IMR-90 (cell line): ENCODE data around the gene PVALEF. TPM values are rescaled to one million over a fixed set of nuclear protein-coding genes. Genes with fewer than 3 reads are reported as not detected.

Source experiments
- ATAC-seq: fragments of 200-7000 bp; cut with Tn5 transposase; 2 replicates; pipeline ENCODE4 v1.9.1; 2020; ENCODE audit warnings: low read depth, mild to moderate bottlenecking, moderate library complexity
- BruUV-seq: library from RNA; stranded (reverse); fragments of 400-500 nt; replicated peaks from 2 replicates; lab custom pipeline; 2021; lab: Mats Ljungman, UMichigan
- CTCF ChIA-PET: fragments of 300-600 bp; formaldehyde crosslinking; extraction: SDS; loops from one replicate; lab custom pipeline; 2021; ENCODE audit warnings: antibody characterized with exemption; lab: Yijun Ruan, JAX
- POLR2A ChIA-PET: fragments of 300-600 bp; sonication (Branson Sonifier 250); formaldehyde crosslinking; loops from one replicate; lab custom pipeline; 2022; ENCODE audit warnings: antibody characterized with exemption; ENCODE audit not compliant: unreplicated experiment; lab: Charles Lee
- DNase-seq: peaks from one replicate; pipeline ENCODE4 v3.0.0; 2013
- H2AFZ ChIP-seq: replicated peaks from 2 replicates; pipeline ENCODE3; 2013; ENCODE audit warnings: low read length, mild to moderate bottlenecking; ENCODE audit not compliant: poor library complexity
- H2AK5ac ChIP-seq: 2 replicates; pipeline ENCODE4 v1.6.1; 2013; ENCODE audit warnings: low read depth, low read length, inconsistent platforms
- H2AK9ac ChIP-seq: replicated peaks from 2 replicates; pipeline ENCODE3; 2013; ENCODE audit warnings: mild to moderate bottlenecking, low read depth, low read length, moderate library complexity; ENCODE audit not compliant: poor library complexity
- H2BK120ac ChIP-seq: 2 replicates; pipeline ENCODE4 v1.6.1; 2013; ENCODE audit warnings: low read depth, low read length, inconsistent platforms
- H2BK15ac ChIP-seq: 3 replicates; pipeline ENCODE4 v1.6.1; 2013; ENCODE audit warnings: low read depth, low read length, inconsistent platforms
- H2BK20ac ChIP-seq: 2 replicates; pipeline ENCODE4 v1.6.1; 2013; ENCODE audit warnings: low read depth, mild to moderate bottlenecking, inconsistent platforms, low read length, moderate library complexity
- H2BK5ac ChIP-seq: 2 replicates; pipeline ENCODE4 v1.6.1; 2013; ENCODE audit warnings: mild to moderate bottlenecking, low read depth, low read length, inconsistent platforms; ENCODE audit not compliant: poor library complexity, severe bottlenecking
- H3K14ac ChIP-seq: replicated peaks from 2 replicates; pipeline ENCODE4 v1.6.1; 2013; ENCODE audit warnings: low read depth, low read length, inconsistent platforms
- H3K18ac ChIP-seq: 2 replicates; pipeline ENCODE4 v1.6.1; 2013; ENCODE audit warnings: low read depth, low read length, control low read depth
- H3K23ac ChIP-seq: 2 replicates; pipeline ENCODE4 v1.6.1; 2013; ENCODE audit warnings: low read depth, low read length, inconsistent platforms
- H3K27ac ChIP-seq: 2 replicates; pipeline ENCODE4 v1.5.1; 2013; ENCODE audit warnings: mild to moderate bottlenecking, control low read depth, low read length; ENCODE audit not compliant: insufficient read depth
- H3K27me3 ChIP-seq: 2 replicates; pipeline ENCODE4 v1.6.1; 2013; ENCODE audit warnings: low read length; ENCODE audit not compliant: control insufficient read depth, insufficient read depth
- H3K36me3 ChIP-seq: 2 replicates; pipeline ENCODE4 v1.6.1; 2013; ENCODE audit warnings: low read length, mixed read lengths; ENCODE audit not compliant: control insufficient read depth, insufficient read depth
- H3K4ac ChIP-seq: 2 replicates; pipeline ENCODE4 v1.6.1; 2013; ENCODE audit warnings: low read depth, low read length, inconsistent platforms
- H3K4me1 ChIP-seq: 2 replicates; pipeline ENCODE4 v1.6.1; 2013; ENCODE audit warnings: low read length, mixed read lengths; ENCODE audit not compliant: control insufficient read depth, insufficient read depth
- H3K4me2 ChIP-seq: 2 replicates; pipeline ENCODE4 v1.6.1; 2013; ENCODE audit warnings: low read depth, mild to moderate bottlenecking, control low read depth, low read length, moderate library complexity
- H3K4me3 ChIP-seq: 2 replicates; pipeline ENCODE4 v1.5.1; 2013; ENCODE audit warnings: low read depth, mild to moderate bottlenecking, control low read depth, low read length, moderate library complexity; ENCODE audit not compliant: insufficient read depth
- H3K56ac ChIP-seq: 2 replicates; pipeline ENCODE4 v1.6.1; 2013; ENCODE audit warnings: low read length, inconsistent platforms; ENCODE audit not compliant: insufficient read depth; ENCODE audit errors: extremely low read depth
- H3K79me1 ChIP-seq, 2 experiments: 2 replicates each; pipeline ENCODE4 v1.6.1; 2013; ENCODE audit warnings: low read length in 2 of 2, inconsistent platforms in 1 of 2, low read depth in 1 of 2
- H3K9ac ChIP-seq: 2 replicates; pipeline ENCODE4 v1.6.1; 2013; ENCODE audit warnings: low read depth, low read length, control low read depth
- H3K9me1 ChIP-seq: 2 replicates; pipeline ENCODE4 v1.6.1; 2013; ENCODE audit warnings: low read length, inconsistent platforms; ENCODE audit not compliant: insufficient read depth
- H3K9me3 ChIP-seq: 2 replicates; pipeline ENCODE4 v1.6.1; 2013; ENCODE audit warnings: low read length; ENCODE audit not compliant: control insufficient read depth, insufficient read depth
- H4K20me1 ChIP-seq: 2 replicates; pipeline ENCODE4 v1.6.1; 2013; ENCODE audit warnings: low read length, inconsistent platforms; ENCODE audit not compliant: insufficient read depth
- H4K5ac ChIP-seq: 2 replicates; pipeline ENCODE4 v1.6.1; 2013; ENCODE audit warnings: mild to moderate bottlenecking, low read depth, low read length, control low read depth
- H4K8ac ChIP-seq, 2 experiments: 2 replicates each; pipeline ENCODE4 v1.6.1; 2013; ENCODE audit warnings: low read depth in 2 of 2, low read length in 2 of 2, control low read depth in 1 of 2, inconsistent platforms in 1 of 2
- H4K91ac ChIP-seq: 2 replicates; pipeline ENCODE4 v1.6.1; 2013; ENCODE audit warnings: low read depth, low read length, inconsistent platforms; ENCODE audit not compliant: insufficient read depth
- BHLHE40 ChIP-seq: fragments of 150-350 bp; IDR thresholded peaks from 2 replicates; pipeline ENCODE4 v1.6.1; 2016; ENCODE audit warnings: mild to moderate bottlenecking, low read depth, low read length
- CEBPB ChIP-seq: IDR thresholded peaks from 2 replicates; pipeline ENCODE4 v1.6.1; 2012; ENCODE audit warnings: low read depth, low read length, improper control_type of control experiment
- CHD1 ChIP-seq: IDR thresholded peaks from 2 replicates; pipeline ENCODE4 v1.6.1; 2012; ENCODE audit warnings: low read depth, low read length, improper control_type of control experiment
- ELK1 ChIP-seq: fragments of 150-350 bp; IDR thresholded peaks from 2 replicates; pipeline ENCODE4 v1.6.1; 2016; ENCODE audit warnings: low read depth, mild to moderate bottlenecking, low read length, moderate library complexity, borderline replicate concordance
- FOS ChIP-seq: fragments of 150-350 bp; IDR thresholded peaks from 2 replicates; pipeline ENCODE4 v1.6.1; 2016; ENCODE audit warnings: low read depth, low read length
- MAFK ChIP-seq: IDR thresholded peaks from 2 replicates; pipeline ENCODE4 v1.6.1; 2012; ENCODE audit warnings: low read depth, low read length, improper control_type of control experiment
- MAZ ChIP-seq: IDR thresholded peaks from 2 replicates; pipeline ENCODE4 v1.6.1; 2012; ENCODE audit warnings: low read depth, mild to moderate bottlenecking, low read length, improper control_type of control experiment, moderate library complexity, borderline replicate concordance
- MXI1 ChIP-seq: IDR thresholded peaks from 2 replicates; pipeline ENCODE4 v1.6.1; 2012; ENCODE audit warnings: low read depth, mild to moderate bottlenecking, low read length, moderate library complexity, borderline replicate concordance
- NFE2L2 ChIP-seq: fragments of 150-350 bp; IDR thresholded peaks from 2 replicates; pipeline ENCODE4 v1.6.1; 2016; ENCODE audit warnings: low read depth, mild to moderate bottlenecking, low read length
- POLR2A ChIP-seq: IDR thresholded peaks from 2 replicates; pipeline ENCODE4 v1.6.1; 2012; ENCODE audit warnings: mild to moderate bottlenecking, low read depth, low read length
- RAD21 ChIP-seq: IDR thresholded peaks from 2 replicates; pipeline ENCODE4 v1.6.1; 2012; ENCODE audit warnings: low read length, improper control_type of control experiment
- RFX5 ChIP-seq: IDR thresholded peaks from 2 replicates; pipeline ENCODE4 v1.8.0; 2012; ENCODE audit warnings: low read depth, mild to moderate bottlenecking, low read length, moderate library complexity
- SMC3 ChIP-seq: fragments of 150-350 bp; IDR thresholded peaks from 2 replicates; pipeline ENCODE4 v1.6.1; 2016; ENCODE audit warnings: low read depth, mild to moderate bottlenecking, antibody characterized with exemption, low read length, moderate library complexity
- WGBS, 2 experiments: methylation state at CpG; one replicate each; pipeline versions ENCODE4 v1.1.5 to v1.1.7; 2013; ENCODE audit warnings: missing lambda C conversion rate in 2 of 2; ENCODE audit not compliant: insufficient read length in 1 of 2; ENCODE audit errors: extremely low coverage in 2 of 2; 5-methylcytosine and 5-hydroxymethylcytosine counted together
- dilution Hi-C: fragments of 300-500 bp; cut with HindIII; formaldehyde crosslinking; loops from one replicate; pipeline ENCODE4 v1.14.3; 2018; ENCODE audit warnings: low sequenced_read_pairs; ENCODE audit not compliant: unreplicated experiment
- in situ Hi-C: fragments of 300-500 bp; cut with MboI; formaldehyde crosslinking; loops from 3 replicates; pipeline ENCODE4 v1.14.3; 2019; ENCODE audit warnings: low sequenced_read_pairs, inconsistent platforms, mixed read lengths
- intact Hi-C: fragments of 100-400 bp; cut with micrococcal nuclease; formaldehyde crosslinking; loops from 2 replicates; pipeline ENCODE4 v1.10.0; 2022
- polyA plus RNA-seq, 3 experiments: library from polyadenylated mRNA; depleted of rRNA; stranded (reverse); fragments of >200 nt; gene quantifications; 2 replicates each; pipeline ENCODE4 v1.2.3, GENCODE V29; 2012; ENCODE audit warnings: low replicate concordance in 1 of 3
- total RNA-seq: library from RNA; depleted of rRNA; stranded (reverse); fragments of >200 nt; gene quantifications from 2 replicates; pipeline ENCODE4 v1.2.3, GENCODE V29; 2012
- TF ChIP-seq, protein P1 (sequence below): conservative IDR thresholded peaks from 2 replicates; pipeline ENCODE4 v1.5.1; 2012; ENCODE audit warnings: mild to moderate bottlenecking, low read depth, low read length, improper control_type of control experiment

PVALEF gene
- total and polyA plus RNA-seq, 2 of the 4 experiments (the other 2 are of a cell fraction): not detected

DNA sequence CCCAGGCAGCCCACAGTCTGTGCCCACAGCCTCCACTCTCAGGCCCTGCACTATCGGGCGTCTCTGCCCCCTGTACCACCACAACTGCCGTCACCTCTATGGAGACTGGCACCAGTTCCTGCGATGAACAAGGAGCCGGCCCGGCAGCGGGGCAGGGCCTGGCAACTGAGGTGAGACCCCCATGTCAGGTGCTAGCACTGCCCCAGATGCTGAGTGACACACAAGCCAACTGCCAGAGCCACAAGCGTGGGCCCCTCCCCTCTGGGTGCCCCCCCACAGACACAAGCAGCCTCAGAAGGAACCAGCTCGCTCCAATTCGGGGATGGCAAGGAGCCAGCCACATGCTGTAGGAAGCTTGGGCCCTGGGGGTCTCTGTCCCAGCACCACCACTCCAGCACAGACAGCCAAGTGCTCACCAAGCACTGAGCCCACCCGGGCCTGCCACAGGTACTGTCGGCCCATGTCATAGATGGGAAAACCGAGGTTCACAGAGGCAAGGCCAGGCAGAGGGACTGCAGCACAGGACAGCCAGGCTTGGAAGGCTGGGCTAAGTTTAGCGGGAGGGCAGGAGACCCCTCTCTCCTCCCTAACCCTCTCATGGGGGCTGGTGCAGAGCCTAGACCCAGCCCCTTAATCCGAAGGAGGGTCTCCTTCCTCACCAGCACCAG lies 1.5 kb upstream of the PVALEF start:
- H2AFZ ChIP-seq: peak overlapping the region; percentile 43
- H2BK20ac ChIP-seq: no peak overlapping the region
- H3K18ac ChIP-seq: no peak overlapping the region
- no peaks in the 10 kb centered on the region for H3K36me3 ChIP-seq
- no peak overlapping the region for H2BK120ac ChIP-seq
- H3K4me3 ChIP-seq: no peak overlapping the region
- no TSS peak for BruUV-seq
- POLR2A ChIA-PET: no interaction called here
- H3K14ac ChIP-seq: no peak overlapping the region
- no peaks in the 10 kb centered on the region for H3K9me1 ChIP-seq
- H4K20me1 ChIP-seq: no peaks in the 10 kb centered on the region
- H3K4ac ChIP-seq: no peak overlapping the region
- H3K27ac ChIP-seq: no peak overlapping the region
- TF ChIP-seq RAD21 (no peak), MAFK (no peak), SMC3 (no peak), ELK1 (no peak), MXI1 (no peak), FOS (no peak), CEBPB (no peak), NFE2L2 (no peak), BHLHE40 (no peak), POLR2A (no peak), MAZ (no peak), RFX5 (no peak), CHD1 (no peak)
- TF ChIP-seq, protein P1, sequence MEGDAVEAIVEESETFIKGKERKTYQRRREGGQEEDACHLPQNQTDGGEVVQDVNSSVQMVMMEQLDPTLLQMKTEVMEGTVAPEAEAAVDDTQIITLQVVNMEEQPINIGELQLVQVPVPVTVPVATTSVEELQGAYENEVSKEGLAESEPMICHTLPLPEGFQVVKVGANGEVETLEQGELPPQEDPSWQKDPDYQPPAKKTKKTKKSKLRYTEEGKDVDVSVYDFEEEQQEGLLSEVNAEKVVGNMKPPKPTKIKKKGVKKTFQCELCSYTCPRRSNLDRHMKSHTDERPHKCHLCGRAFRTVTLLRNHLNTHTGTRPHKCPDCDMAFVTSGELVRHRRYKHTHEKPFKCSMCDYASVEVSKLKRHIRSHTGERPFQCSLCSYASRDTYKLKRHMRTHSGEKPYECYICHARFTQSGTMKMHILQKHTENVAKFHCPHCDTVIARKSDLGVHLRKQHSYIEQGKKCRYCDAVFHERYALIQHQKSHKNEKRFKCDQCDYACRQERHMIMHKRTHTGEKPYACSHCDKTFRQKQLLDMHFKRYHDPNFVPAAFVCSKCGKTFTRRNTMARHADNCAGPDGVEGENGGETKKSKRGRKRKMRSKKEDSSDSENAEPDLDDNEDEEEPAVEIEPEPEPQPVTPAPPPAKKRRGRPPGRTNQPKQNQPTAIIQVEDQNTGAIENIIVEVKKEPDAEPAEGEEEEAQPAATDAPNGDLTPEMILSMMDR: no peak
- DNase-seq: no peak
- dilution Hi-C loops: no loop called here
- H3K23ac ChIP-seq: no peak overlapping the region
- H4K5ac ChIP-seq: no peak overlapping the region
- H3K9ac ChIP-seq: no peak overlapping the region
- H2BK15ac ChIP-seq: no peak overlapping the region
- intact Hi-C loops: no loop called here
- H3K4me2 ChIP-seq: no peak overlapping the region
- in situ Hi-C loops: no loop called here
- no peak for ATAC-seq
- WGBS, 2 experiments: 88% methylated on average over 4 of the region's 15 CpGs; no CpG with 5 or more reads in 1 of the 2 experiments
- H3K4me1 ChIP-seq: no peaks in the 10 kb centered on the region
- H4K8ac ChIP-seq: no peak overlapping the region
- H4K91ac ChIP-seq: no peak overlapping the region
- peaks cover 54% of the 10 kb centered on the region for H3K27me3 ChIP-seq
- no peaks in the 10 kb centered on the region for H3K9me3 ChIP-seq
- CTCF ChIA-PET: no interaction called here
- no peak overlapping the region for H3K56ac ChIP-seq
- no peak overlapping the region for H2AK9ac ChIP-seq
- no peaks in the 10 kb centered on the region for H3K79me1 ChIP-seq
- H2AK5ac ChIP-seq: no peak overlapping the region
- no peak overlapping the region for H2BK5ac ChIP-seq
